ENCODE data around the gene TSPAN5.

TSPAN5 gene

GRCh38 chr4:98566361-98567008, 91.9 kb downstream of the TSPAN5 start:
- H3K9ac ChIP-seq (ENCODE audit: low read length) = no peak overlapping the region
- H3K27ac ChIP-seq (ENCODE audit: low read depth, low read length) = no peak overlapping the region
- no peaks in the 10 kb centered on the region for H3K9me3 ChIP-seq (ENCODE audit: control insufficient read depth, insufficient read depth, low read depth, low read length)
- peaks cover 15% of the 10 kb centered on the region for H3K4me1 ChIP-seq (ENCODE audit: control insufficient read depth, insufficient read depth, low read length)
- no peaks in the 10 kb centered on the region for H3K36me3 ChIP-seq (ENCODE audit: control insufficient read depth, insufficient read depth, low read length)
- no peaks in the 10 kb centered on the region for H3K27me3 ChIP-seq (ENCODE audit: control insufficient read depth, insufficient read depth, low read length)
- H3K4me3 ChIP-seq (ENCODE audit: low read depth, low read length) = no peak overlapping the region

- Histone ChIP-seq H3K4me3 (ENCODE audit: low read depth, low read length) (no peak overlapping the region), H3K9ac (ENCODE audit: low read length) (no peak overlapping the region), H3K36me3 (ENCODE audit: control insufficient read depth, insufficient read depth, low read length) (no peaks in the 10 kb centered on the region), H3K27ac (ENCODE audit: low read depth, low read length) (no peak overlapping the region), H3K27me3 (ENCODE audit: control insufficient read depth, insufficient read depth, low read length) (no peaks in the 10 kb centered on the region), H3K9me3 (ENCODE audit: control insufficient read depth, insufficient read depth, low read depth, low read length) (no peaks in the 10 kb centered on the region), H3K4me1 (ENCODE audit: control insufficient read depth, insufficient read depth, low read length) (peaks cover 15% of the 10 kb centered on the region)
These were observed 92.6 kb downstream of the TSPAN5 start for GRCh38 chr4:98565681-98566301.

- Histone ChIP-seq H3K36me3 (ENCODE audit: control insufficient read depth, insufficient read depth, low read length) (no peaks in the 10 kb centered on the region), H3K9ac (ENCODE audit: low read length) (no peak overlapping the region), H3K27ac (ENCODE audit: low read depth, low read length) (no peak overlapping the region), H3K27me3 (ENCODE audit: control insufficient read depth, insufficient read depth, low read length) (no peaks in the 10 kb centered on the region), H3K4me3 (ENCODE audit: low read depth, low read length) (no peak overlapping the region), H3K9me3 (ENCODE audit: control insufficient read depth, insufficient read depth, low read depth, low read length) (no peaks in the 10 kb centered on the region), H3K4me1 (ENCODE audit: control insufficient read depth, insufficient read depth, low read length) (peaks cover 22% of the 10 kb centered on the region)
These were observed 93.6 kb downstream of the TSPAN5 start for GRCh38 chr4:98564852-98565251.

GRCh38 chr4:98560321-98560720, 98.1 kb downstream of the TSPAN5 start:
- Histone ChIP-seq H3K4me1 (ENCODE audit: control insufficient read depth, insufficient read depth, low read length) (peaks cover 46% of the 10 kb centered on the region), H3K27ac (ENCODE audit: low read depth, low read length) (no peak overlapping the region), H3K9ac (ENCODE audit: low read length) (no peak overlapping the region), H3K9me3 (ENCODE audit: control insufficient read depth, insufficient read depth, low read depth, low read length) (no peaks in the 10 kb centered on the region), H3K36me3 (ENCODE audit: control insufficient read depth, insufficient read depth, low read length) (no peaks in the 10 kb centered on the region), H3K27me3 (ENCODE audit: control insufficient read depth, insufficient read depth, low read length) (no peaks in the 10 kb centered on the region), H3K4me3 (ENCODE audit: low read depth, low read length) (no peak overlapping the region)

- Histone ChIP-seq H3K27me3 (ENCODE audit: control insufficient read depth, insufficient read depth, low read length) (no peaks in the 10 kb centered on the region), H3K9ac (ENCODE audit: low read length) (no peak overlapping the region), H3K4me1 (ENCODE audit: control insufficient read depth, insufficient read depth, low read length) (peaks cover 55% of the 10 kb centered on the region), H3K36me3 (ENCODE audit: control insufficient read depth, insufficient read depth, low read length) (no peaks in the 10 kb centered on the region), H3K4me3 (ENCODE audit: low read depth, low read length) (0 out of 2 replicates have a peak overlapping the region, but pooled peaks have one; percentile 11), H3K27ac (ENCODE audit: low read depth, low read length) (peak overlapping the region; percentile 22; the same call in 1 of the 2 replicates), H3K9me3 (ENCODE audit: control insufficient read depth, insufficient read depth, low read depth, low read length) (no peaks in the 10 kb centered on the region)
These were observed 99.8 kb downstream of the TSPAN5 start for GRCh38 chr4:98558471-98559169.

- H3K36me3 ChIP-seq (ENCODE audit: control insufficient read depth, insufficient read depth, low read length) = no peaks in the 10 kb centered on the region
- no peaks in the 10 kb centered on the region for H3K9me3 ChIP-seq (ENCODE audit: control insufficient read depth, insufficient read depth, low read depth, low read length)
- H3K27me3 ChIP-seq (ENCODE audit: control insufficient read depth, insufficient read depth, low read length) = no peaks in the 10 kb centered on the region
- peak overlapping the region; percentile 43 for H3K9ac ChIP-seq (ENCODE audit: low read length)
- no peak overlapping the region for H3K4me3 ChIP-seq (ENCODE audit: low read depth, low read length)
- peaks cover 55% of the 10 kb centered on the region for H3K4me1 ChIP-seq (ENCODE audit: control insufficient read depth, insufficient read depth, low read length)
- H3K27ac ChIP-seq (ENCODE audit: low read depth, low read length) = 0 out of 2 replicates have a peak overlapping the region, but pooled peaks have one; percentile 9
These were observed 101.1 kb downstream of the TSPAN5 start for GRCh38 chr4:98557194-98557892.

- H3K9me3 ChIP-seq (ENCODE audit: control insufficient read depth, insufficient read depth, low read depth, low read length) = no peaks in the 10 kb centered on the region
- no peaks in the 10 kb centered on the region for H3K36me3 ChIP-seq (ENCODE audit: control insufficient read depth, insufficient read depth, low read length)
- H3K27ac ChIP-seq (ENCODE audit: low read depth, low read length) = no peak overlapping the region
- peaks cover 55% of the 10 kb centered on the region for H3K4me1 ChIP-seq (ENCODE audit: control insufficient read depth, insufficient read depth, low read length)
- H3K9ac ChIP-seq (ENCODE audit: low read length) = no peak overlapping the region
- H3K4me3 ChIP-seq (ENCODE audit: low read depth, low read length) = no peak overlapping the region
- H3K27me3 ChIP-seq (ENCODE audit: control insufficient read depth, insufficient read depth, low read length) = no peaks in the 10 kb centered on the region
These were observed 102.0 kb downstream of the TSPAN5 start for GRCh38 chr4:98556451-98556850.

- H3K9ac ChIP-seq (ENCODE audit: low read length) = no peak overlapping the region
- no peaks in the 10 kb centered on the region for H3K9me3 ChIP-seq (ENCODE audit: control insufficient read depth, insufficient read depth, low read depth, low read length)
- no peaks in the 10 kb centered on the region for H3K27me3 ChIP-seq (ENCODE audit: control insufficient read depth, insufficient read depth, low read length)
- no peaks in the 10 kb centered on the region for H3K36me3 ChIP-seq (ENCODE audit: control insufficient read depth, insufficient read depth, low read length)
- peaks cover 55% of the 10 kb centered on the region for H3K4me1 ChIP-seq (ENCODE audit: control insufficient read depth, insufficient read depth, low read length)
- H3K4me3 ChIP-seq (ENCODE audit: low read depth, low read length) = no peak overlapping the region
- H3K27ac ChIP-seq (ENCODE audit: low read depth, low read length) = no peak overlapping the region
These were observed 102.5 kb downstream of the TSPAN5 start for GRCh38 chr4:98555798-98556445.

- Histone ChIP-seq H3K27ac (ENCODE audit: low read depth, low read length) (no peak overlapping the region), H3K9me3 (ENCODE audit: control insufficient read depth, insufficient read depth, low read depth, low read length) (no peaks in the 10 kb centered on the region), H3K27me3 (ENCODE audit: control insufficient read depth, insufficient read depth, low read length) (no peaks in the 10 kb centered on the region), H3K36me3 (ENCODE audit: control insufficient read depth, insufficient read depth, low read length) (no peaks in the 10 kb centered on the region), H3K4me1 (ENCODE audit: control insufficient read depth, insufficient read depth, low read length) (0 out of 2 replicates have a peak, but pooled peaks cover 3% of the 10 kb centered on the region), H3K4me3 (ENCODE audit: low read depth, low read length) (no peak overlapping the region), H3K9ac (ENCODE audit: low read length) (no peak overlapping the region)
These were observed 111.4 kb downstream of the TSPAN5 start for GRCh38 chr4:98546910-98547594.

- Histone ChIP-seq H3K4me1 (ENCODE audit: control insufficient read depth, insufficient read depth, low read length) (0 out of 2 replicates have a peak, but pooled peaks cover 3% of the 10 kb centered on the region), H3K27me3 (ENCODE audit: control insufficient read depth, insufficient read depth, low read length) (no peaks in the 10 kb centered on the region), H3K9ac (ENCODE audit: low read length) (no peak overlapping the region), H3K9me3 (ENCODE audit: control insufficient read depth, insufficient read depth, low read depth, low read length) (no peaks in the 10 kb centered on the region), H3K4me3 (ENCODE audit: low read depth, low read length) (no peak overlapping the region), H3K36me3 (ENCODE audit: control insufficient read depth, insufficient read depth, low read length) (no peaks in the 10 kb centered on the region), H3K27ac (ENCODE audit: low read depth, low read length) (no peak overlapping the region)
These were observed 113.5 kb downstream of the TSPAN5 start for GRCh38 chr4:98544818-98545414.
